Fibroblast of peridontal ligament (primary cell): ENCODE measurements around the gene ETDC.
A peak's percentile ranks its signal among the peaks of the same experiment; 100 is the strongest.
"Not testable (repeated sequence)": the region's sequence is repeated elsewhere in the genome, so short reads cannot be mapped to it uniquely, and the experiment has no call there.

Experiments used
- DNase-seq: peaks from one replicate; pipeline ENCODE4 v3.0.0-alpha.2; 2010; ENCODE audit errors: extremely low read depth

The ETDC gene

GRCh38 chrX:135309430-135309923 is at the start of gene ETDC:
ETDC (plus strand) TSS chrX:135309480; CDS start chrX:135309480, 0 bp downstream.
- no peak for DNase-seq

- not testable (repeated sequence) for DNase-seq
These were observed 48.3 kb upstream of the ETDC start for GRCh38 chrX:135260976-135261375.

GRCh38 chrX:135263376-135263775 is 45.9 kb upstream of the ETDC start:
- DNase-seq: not testable (repeated sequence)

GRCh38 chrX:135264206-135264605 is 45.1 kb upstream of the ETDC start:
- no peak for DNase-seq

- DNase-seq: no peak
These were observed 36.1 kb upstream of the ETDC start for GRCh38 chrX:135273162-135273561.

- no peak for DNase-seq
These were observed 33.3 kb upstream of the ETDC start for GRCh38 chrX:135275973-135276372.

GRCh38 chrX:135287266-135287823 is 21.9 kb upstream of the ETDC start:
- DNase-seq: no peak

GRCh38 chrX:135295238-135295943 is 13.9 kb upstream of the ETDC start:
- DNase-seq: peak; percentile 3

- no peak for DNase-seq
These were observed 13.4 kb upstream of the ETDC start for GRCh38 chrX:135295944-135296305.

GRCh38 chrX:135302269-135302873 is 6.9 kb upstream of the ETDC start:
- DNase-seq: no peak

- DNase-seq: no peak
These were observed 4.5 kb upstream of the ETDC start for GRCh38 chrX:135304741-135305140.

- DNase-seq: no peak
These were observed 2.1 kb upstream of the ETDC start for GRCh38 chrX:135307171-135307570.

GRCh38 chrX:135308345-135308855 is 880 bp upstream of the ETDC start:
- no peak for DNase-seq

- DNase-seq: no peak
These were observed 6.6 kb downstream of the ETDC start for GRCh38 chrX:135315864-135316263.

GRCh38 chrX:135324463-135324862 is 15.2 kb downstream of the ETDC start:
- DNase-seq: no peak

- DNase-seq: not testable (repeated sequence)
These were observed 15.9 kb downstream of the ETDC start for GRCh38 chrX:135325036-135325818.

GRCh38 chrX:135327299-135327698 is 18.0 kb downstream of the ETDC start:
- peak; percentile 89 for DNase-seq

- no peak for DNase-seq
These were observed 19.2 kb downstream of the ETDC start for GRCh38 chrX:135328421-135329005.

- DNase-seq: no peak
These were observed 21.4 kb downstream of the ETDC start for GRCh38 chrX:135330706-135331105.

GRCh38 chrX:135331525-135331924 is 22.2 kb downstream of the ETDC start:
- DNase-seq: no peak

- DNase-seq: peak; percentile 82
These were observed 31.6 kb downstream of the ETDC start for GRCh38 chrX:135340831-135341230.
